GM12801 (cell line): ENCODE measurements around the gene ETAA1.

Experiments
- CTCF ChIP-seq: IDR thresholded peaks from one replicate; pipeline ENCODE4 v1.5.1; 2011; ENCODE audit warnings: control low read depth; ENCODE audit not compliant: insufficient read length; ENCODE audit errors: extremely low read depth

The ETAA1 gene

GRCh38 chr2:67400560-67401485 lies 3.7 kb downstream of the ETAA1 start:
- no peak for TF ChIP-seq CTCF

DNA sequence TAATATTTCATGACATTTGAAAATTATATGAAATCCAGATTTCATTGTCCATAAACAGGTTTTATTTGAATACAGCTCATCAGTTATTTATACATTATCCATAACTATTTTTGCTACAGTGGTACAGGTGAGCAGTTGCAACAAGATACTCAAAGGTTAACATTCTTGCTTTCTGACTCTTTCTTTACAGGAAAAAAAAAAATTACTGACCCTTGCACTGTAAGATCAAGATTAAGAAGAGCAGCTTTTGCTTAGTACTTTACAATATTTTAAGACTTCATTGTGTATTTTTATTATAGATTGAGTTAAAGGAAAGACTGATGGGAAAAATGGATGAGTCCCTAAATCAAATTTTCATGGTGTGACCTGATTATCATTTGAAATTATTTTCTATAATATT lies 11.2 kb downstream of the ETAA1 start:
- TF ChIP-seq CTCF = no peak

GRCh38 chr2:67412424-67412823 lies 15.3 kb downstream of the ETAA1 start:
- no peak for TF ChIP-seq CTCF

DNA sequence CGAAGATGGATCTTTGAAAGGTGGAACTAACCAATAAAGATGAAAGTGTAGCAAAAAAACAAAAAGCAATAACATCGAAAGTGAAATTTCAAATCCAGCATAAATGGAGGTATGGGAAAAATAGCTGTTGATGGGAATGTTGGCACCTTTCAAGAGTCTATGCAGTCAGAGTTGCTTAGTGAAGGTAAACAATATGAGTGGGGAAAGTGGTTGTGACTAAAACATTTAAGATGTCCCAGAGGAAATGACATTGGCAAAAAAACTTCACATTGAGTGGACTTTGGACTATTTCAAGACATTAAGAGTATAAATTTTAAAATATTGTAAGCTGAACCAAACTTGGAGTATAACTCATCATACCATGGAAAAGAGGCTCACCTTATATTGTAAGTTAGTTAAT lies 17.7 kb downstream of the ETAA1 start:
- no peak for TF ChIP-seq CTCF

GRCh38 chr2:67416136-67416535 lies 19.0 kb downstream of the ETAA1 start:
- TF ChIP-seq CTCF = no peak

- TF ChIP-seq CTCF = no peak
Measured at GRCh38 chr2:67423489-67423888, 26.4 kb downstream of the ETAA1 start.

- no peak for TF ChIP-seq CTCF
Measured at GRCh38 chr2:67436221-67436620, 39.1 kb downstream of the ETAA1 start.
